Activated CD4-positive, alpha-beta T cell treated with anti-CD3 and anti-CD28 coated beads, Interleukin-2, amount 50 U/mL, for 24 hours (primary cell): ENCODE measurements around the gene LHFPL2.

Experiments
- DNase-seq, 2 donors: peaks; one replicate each; pipeline ENCODE4 v3.0.0-alpha.2; 2020; ENCODE audit warnings: low read depth in 1 of 2, low spot score in 1 of 2

The LHFPL2 gene

DNA sequence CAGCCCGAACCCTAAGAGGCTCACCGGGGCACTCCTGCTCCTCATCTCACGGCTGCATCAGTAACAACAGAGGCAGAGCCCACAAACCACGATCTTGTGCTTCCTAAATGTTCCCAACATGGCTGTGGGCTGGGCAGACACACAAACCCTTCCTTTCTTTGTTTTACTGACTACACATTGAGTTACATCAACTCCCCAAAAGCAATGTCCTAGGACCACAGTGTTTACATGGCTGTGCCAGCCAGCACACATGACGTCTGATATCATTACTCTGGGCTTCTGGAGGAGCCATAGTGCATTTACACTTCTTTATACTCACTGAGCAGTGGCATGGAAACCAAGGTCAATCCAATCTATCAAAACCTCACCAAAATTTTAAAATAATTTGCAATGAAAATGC lies 101.4 kb downstream of the LHFPL2 start:
- no peak for DNase-seq

DNA sequence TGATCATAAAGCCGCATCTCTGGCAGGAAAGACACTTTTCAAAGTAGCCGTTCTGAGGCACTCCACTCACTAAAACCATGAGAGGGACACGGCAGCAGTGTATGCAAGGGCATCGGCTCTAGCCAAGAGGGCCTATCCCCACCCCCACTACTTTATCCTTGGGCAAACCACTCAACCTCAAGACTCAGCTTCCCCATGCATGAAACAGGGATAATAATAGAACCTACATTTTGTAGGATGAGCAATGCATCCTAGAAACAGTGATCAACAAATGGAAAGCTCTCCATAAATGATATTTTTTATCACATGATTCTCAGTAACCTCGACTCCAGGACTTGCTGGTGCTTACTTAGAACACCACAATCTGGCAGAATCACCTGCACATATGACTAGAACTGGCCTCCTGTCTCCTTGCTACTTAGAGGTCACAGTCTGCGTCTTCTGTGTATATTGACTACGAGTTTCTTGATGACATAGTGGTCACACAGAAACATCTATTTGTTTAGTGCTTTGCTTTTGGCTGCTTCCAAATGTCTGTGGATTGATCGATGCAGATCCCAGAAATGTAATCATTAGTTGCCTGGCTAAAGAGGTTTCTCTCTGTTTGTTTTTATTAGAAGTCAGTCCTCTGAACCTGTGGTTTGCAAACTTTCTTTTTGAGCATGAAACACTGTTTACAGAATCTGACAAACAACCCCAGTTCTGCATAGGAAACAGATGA lies 102.1 kb downstream of the LHFPL2 start:
- DNase-seq: no peak

- no peak for DNase-seq
Measured at GRCh38 chr5:78545406-78545805, 103.2 kb downstream of the LHFPL2 start.

DNA sequence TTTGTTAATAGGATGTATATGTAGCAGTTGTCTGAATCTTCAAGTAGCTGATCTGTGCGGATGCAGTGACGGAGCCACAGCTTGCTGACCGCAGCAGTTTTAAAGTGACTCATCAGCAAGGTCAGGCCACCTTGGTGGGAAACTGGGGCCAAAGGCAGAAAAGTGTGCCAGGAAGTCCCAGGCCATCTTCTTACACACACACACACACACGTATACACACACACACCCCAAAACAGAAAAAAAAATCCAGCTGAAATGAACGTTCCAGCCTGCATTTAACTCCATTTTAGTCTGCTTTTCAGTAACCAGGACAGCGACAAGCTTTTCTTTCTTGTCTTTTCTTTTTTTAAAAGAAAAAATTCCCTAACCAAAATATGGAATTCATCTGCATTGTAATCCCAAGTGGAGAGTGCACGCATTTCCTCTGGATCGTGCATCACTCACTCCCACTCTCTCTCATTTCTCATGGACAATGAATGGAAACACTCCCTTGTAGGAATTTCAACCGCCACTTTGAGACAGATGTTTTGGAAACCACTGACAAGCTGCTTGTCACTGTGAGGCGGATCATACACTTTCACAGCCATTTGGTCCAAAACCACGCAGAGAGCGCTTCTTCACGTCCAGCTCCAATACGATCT lies 103.9 kb downstream of the LHFPL2 start:
- DNase-seq: no peak

GRCh38 chr5:78543916-78544315 lies 104.7 kb downstream of the LHFPL2 start:
- DNase-seq: no peak

GRCh38 chr5:78543292-78543691 lies 105.3 kb downstream of the LHFPL2 start:
- DNase-seq: no peak

DNA sequence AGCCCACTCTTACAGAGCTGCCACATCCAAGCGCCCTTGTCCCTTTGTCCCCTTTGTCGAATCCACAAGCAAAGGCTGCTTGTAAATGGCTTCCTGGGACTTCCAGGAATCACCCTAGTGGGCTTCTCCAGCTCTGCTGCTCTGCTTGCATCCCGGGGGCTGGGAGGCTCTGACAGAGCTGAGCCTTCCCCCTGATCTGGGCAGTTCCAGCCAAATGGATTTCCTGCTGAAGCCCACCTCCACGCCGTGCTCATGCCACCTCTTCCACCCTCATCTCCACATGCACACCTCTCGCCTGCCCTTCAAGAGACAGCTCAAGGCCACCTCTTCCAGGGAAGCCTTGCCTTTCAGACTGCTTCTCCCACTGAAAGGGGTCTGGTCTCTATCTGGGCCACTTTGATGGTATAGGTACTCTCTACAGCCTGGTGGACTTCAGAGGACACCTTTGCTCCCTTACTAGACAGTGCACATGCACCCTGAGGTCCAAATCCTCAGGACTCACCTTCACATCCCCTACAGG lies 106.2 kb downstream of the LHFPL2 start:
- DNase-seq: no peak

GRCh38 chr5:78541086-78541654 lies 107.4 kb downstream of the LHFPL2 start:
- no peak for DNase-seq

DNA sequence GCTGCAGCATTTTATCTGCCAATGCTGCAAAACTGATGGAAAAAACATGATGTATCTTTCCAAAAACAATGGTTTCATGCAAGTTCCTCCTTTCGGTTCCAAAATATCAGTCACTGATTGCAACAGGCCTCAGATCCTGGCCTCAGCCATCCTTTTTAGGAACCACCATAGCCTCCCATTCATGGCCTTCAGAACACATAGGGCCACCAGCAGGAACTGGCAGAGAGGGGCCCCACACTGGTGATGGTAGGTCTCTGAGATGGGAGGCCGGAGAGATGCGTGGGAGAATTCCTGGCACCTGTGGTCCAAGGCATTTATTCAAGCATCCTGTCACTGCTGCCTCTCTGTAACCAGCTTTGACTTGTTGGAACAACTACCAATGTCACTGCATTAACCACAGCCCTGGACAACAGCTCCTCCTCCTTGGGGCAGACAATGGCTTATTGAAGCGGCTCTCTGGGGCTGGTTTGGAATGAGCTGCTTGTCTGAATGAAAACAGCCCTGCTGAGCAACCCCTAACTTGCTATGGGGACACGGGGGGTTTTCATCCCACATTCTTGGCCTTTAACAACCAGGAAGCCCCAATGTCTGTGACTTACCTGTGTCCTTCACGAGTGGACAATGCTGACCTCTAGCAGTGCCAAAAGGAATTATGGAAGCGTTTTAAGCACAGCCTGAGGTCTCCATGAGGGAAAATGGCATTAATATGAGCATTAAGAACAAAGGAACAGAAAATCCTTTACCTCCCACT lies 108.1 kb downstream of the LHFPL2 start:
- DNase-seq: no peak

DNA sequence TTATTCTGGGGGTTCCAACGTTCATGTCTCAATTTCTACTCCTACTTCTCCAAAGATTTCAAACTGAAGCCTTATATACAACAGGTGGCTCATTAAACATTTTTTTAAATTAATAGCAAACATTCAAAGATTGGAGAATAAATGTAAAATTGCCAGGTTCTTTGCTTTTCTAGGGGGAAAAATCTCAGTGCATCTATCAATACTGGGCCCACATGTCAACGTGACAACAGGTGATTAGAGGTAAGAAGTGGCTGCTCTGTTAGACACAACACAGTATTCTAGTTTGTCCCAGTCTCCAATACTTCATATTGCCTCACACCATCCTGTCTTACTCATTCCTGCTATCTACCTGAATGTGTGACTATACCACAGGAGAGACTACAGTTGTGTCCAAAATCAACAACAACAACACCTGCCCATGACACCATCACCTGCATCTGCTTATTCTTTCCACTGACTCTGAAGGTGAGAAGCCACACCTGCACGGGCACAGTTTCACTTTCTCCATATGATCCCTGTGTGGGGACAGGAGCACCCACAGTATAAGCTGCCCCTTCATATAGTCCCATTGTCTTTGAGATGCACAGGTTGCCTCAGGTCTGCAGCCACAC lies 110.2 kb downstream of the LHFPL2 start:
- DNase-seq: no peak

DNA sequence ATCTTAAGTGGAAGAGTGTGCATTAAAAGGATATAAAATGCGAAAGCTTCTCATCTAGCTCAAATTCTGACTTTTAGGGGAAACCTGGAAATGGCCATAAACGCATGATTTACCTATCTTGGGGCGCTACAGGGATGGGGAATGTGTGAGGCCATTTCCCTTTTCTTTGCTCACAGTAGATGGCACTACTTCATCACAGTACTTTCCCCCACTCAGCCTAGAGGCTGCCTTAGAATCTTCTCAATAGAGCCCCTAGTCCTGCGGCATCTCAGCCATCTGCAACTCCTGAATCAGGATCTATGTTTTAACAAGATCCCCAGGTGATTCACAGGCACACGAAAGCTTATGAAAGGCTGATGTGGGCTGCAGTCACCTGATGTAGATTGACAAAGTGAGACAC lies 110.8 kb downstream of the LHFPL2 start:
- no peak for DNase-seq

GRCh38 chr5:78537411-78537810 lies 111.2 kb downstream of the LHFPL2 start:
- DNase-seq: no peak

DNA sequence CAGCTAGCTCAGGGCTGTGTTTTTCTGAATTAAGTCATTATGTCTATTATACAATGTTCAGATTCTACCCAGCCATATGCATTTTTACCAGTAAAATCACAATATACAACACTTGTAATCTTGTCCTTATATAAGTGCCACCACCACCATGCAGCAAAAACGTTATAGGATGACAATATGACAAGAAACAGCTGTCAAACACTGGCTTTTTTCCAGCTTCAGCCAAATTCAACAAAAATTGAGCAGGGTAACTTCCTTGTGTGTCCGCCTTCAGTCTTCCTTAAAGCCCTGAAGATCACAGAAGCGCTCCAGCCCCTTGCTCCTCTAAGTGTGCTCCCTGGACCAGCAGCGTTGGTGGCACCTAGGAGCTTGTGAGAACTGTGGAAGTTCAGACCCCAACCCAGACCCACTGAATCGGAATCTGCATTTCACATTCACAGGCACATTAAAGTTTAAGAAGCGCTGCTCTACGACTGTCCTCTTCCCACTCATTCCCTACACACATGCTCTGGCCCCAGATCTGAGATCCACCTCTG lies 111.8 kb downstream of the LHFPL2 start:
- no peak for DNase-seq

DNA sequence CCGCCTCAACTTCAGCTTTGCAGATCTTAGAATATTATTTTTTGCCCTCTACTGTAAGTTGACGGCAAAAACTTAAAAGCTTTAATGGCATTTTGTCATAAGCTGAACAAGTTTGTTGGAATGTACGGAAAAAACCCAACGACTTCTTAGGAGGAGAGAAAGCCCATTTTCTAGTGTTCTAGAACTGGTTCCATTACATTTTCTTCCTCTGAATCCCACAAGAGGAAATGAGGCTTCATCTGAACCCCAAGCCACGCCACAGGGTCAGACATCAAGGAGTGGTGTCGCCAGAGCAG lies 113.7 kb downstream of the LHFPL2 start:
- DNase-seq: no peak

DNA sequence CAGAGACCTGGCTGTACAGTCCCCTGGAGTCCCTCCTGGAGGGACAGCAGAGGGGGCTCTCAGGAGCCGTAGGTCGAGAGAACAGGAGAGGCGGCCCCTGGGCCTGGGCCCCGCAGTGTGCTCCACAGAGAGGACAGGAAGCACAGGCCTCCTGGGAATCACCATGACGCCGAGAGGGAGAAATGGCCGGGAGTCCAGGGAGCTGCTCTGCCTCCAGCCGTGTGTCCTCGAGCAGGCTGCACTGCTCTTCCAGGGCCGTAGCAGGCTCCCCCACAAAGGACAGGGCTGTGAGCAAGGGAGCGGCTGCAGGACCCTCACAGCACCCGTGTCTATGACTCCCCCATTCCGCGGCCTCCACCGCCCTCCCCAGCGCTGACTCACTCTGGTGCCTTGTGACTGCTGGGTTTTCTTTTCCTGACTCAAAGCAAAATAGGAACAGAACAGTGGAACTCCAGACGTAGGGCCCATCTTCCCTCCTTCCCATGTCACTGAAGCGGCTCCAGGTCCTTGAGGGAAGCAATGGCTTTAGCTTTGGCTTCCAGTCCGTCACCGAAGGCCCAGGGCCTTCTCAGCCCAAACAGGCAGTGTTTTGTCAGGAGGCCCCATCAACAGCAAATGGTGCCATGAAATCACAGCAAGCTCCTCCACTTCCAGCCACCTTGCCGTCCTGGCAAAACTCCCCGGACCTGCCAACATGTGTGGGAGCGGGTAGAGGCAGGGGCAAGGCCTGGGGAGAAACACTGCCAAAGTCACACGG lies 114.2 kb downstream of the LHFPL2 start:
- no peak for DNase-seq

GRCh38 chr5:78533356-78533755 lies 115.2 kb downstream of the LHFPL2 start:
- no peak for DNase-seq

DNA sequence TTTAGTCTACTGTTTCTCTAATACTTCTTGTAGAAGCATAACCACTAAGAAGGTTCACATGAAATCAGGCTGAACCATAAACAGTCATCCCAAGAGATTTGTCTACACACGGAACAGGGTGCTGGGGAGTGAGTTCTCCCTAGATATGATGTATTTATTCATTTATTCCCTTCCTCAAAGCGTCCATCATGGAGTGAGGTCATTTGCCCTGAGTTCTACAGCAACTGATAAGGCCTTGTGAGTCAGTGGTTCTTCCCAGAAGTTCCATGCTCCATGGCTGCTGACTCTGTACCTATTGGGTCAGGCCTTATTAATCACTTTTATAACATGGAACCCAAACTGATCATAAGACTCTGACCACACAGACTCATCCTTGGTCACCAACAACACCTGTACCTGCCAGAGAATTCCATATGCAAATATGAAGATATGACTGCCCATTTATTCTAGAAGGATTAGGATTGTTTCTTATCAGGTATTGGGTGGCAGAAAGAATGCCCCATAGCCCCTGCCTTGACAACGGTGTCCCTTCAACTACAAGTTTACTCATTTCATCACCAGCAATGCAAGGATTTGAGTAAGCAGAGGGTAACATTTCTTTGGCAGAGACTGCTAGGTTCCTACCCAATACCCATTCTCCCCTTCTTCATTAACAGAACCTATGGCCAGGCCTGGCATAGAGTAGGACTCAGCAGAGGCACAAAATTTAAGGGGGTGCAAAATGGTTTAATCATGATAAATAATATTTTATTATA lies 118.1 kb downstream of the LHFPL2 start:
- DNase-seq: no peak

DNA sequence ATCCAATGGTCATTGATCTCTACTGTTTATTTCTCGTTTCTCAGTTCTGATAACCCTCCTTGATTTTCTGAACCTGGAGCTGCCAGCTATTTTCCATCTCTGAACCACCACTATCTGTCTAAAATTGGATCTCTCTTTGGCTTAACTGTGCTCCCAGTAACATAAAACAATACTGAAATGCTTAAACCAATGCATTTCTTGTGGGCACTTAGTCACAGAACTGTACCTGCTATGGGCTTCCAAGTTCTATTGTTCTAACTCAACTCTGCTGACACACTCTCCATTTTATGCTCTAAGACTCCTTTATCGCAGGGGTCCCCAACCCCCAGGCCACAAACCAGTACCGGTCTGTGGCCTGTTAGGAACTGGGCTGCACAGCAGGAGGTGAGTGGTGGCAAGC lies 120.6 kb downstream of the LHFPL2 start:
- DNase-seq: no peak

GRCh38 chr5:78527054-78527859 lies 121.3 kb downstream of the LHFPL2 start:
- DNase-seq: no peak
